ENCODE measurements around the gene PSME2. TPM values are rescaled to one million over a fixed set of nuclear protein-coding genes. Genes with fewer than 3 reads are reported as not detected.

PSME2 gene
- total RNA-seq, 1 experiment from 2014 or later: 126 TPM

- Histone ChIP-seq H3K14ac (ENCODE audit: insufficient read depth, low read length) (no peak overlapping the region), H3K4ac (ENCODE audit: low read depth, low read length) (no peak overlapping the region), H3K79me2 (ENCODE audit: insufficient read depth, low read length) (no peaks in the 10 kb centered on the region), H3K23ac (ENCODE audit: insufficient read length, low read depth, low read length) (no peak overlapping the region), H2BK120ac (ENCODE audit: low read depth, low read length, poor library complexity, severe bottlenecking) (no peak overlapping the region), H3K18ac (ENCODE audit: insufficient read length, low read depth, low read length) (no peak overlapping the region), H2BK20ac (ENCODE audit: low read depth, low read length, poor library complexity, severe bottlenecking) (no peak overlapping the region), H3K9me3 (ENCODE audit: control insufficient read depth, low read depth, low read length) (no peaks in the 10 kb centered on the region), H3K27ac (ENCODE audit: insufficient read length, low read depth, low read length) (no peak overlapping the region), H3K56ac (ENCODE audit: insufficient read length, low read depth, low read length) (no peak overlapping the region), H3K4me2 (ENCODE audit: insufficient read depth, insufficient read length, low read length) (no peak overlapping the region), H3T11ph (ENCODE audit: low read length) (no peak overlapping the region), H3K4me1 (ENCODE audit: insufficient read depth, low read length) (no peaks in the 10 kb centered on the region; the same call in 1 of the 2 replicates), H3K23me2 (ENCODE audit: insufficient read length, low read depth, low read length, poor library complexity, severe bottlenecking) (no peaks in the 10 kb centered on the region), H2AK5ac (ENCODE audit: insufficient read length, low read length) (no peak overlapping the region), H4K8ac (replicated peaks; ENCODE audit: insufficient read length, low read depth, low read length) (no peak overlapping the region), H4K20me1 (ENCODE audit: control insufficient read depth, insufficient read depth, insufficient read length) (no peaks in the 10 kb centered on the region), H3K27me3 (ENCODE audit: insufficient read depth, low read length) (no peaks in the 10 kb centered on the region), H2BK15ac (ENCODE audit: low read depth, low read length) (no peak overlapping the region), H3K79me1 (ENCODE audit: insufficient read depth, low read depth, low read length, poor library complexity, severe bottlenecking) (peaks cover 4% of the 10 kb centered on the region), H3K9ac (ENCODE audit: extremely low read depth, insufficient read length, low read length) (no peak overlapping the region), H2BK12ac (ENCODE audit: insufficient read length, low read depth, low read length) (no peak overlapping the region), H4K5ac (ENCODE audit: insufficient read length, low read depth, low read length) (no peak overlapping the region), H2BK5ac (ENCODE audit: insufficient read length, low read length) (no peak overlapping the region), H2AFZ (ENCODE audit: low read length) (no peak overlapping the region), H4K91ac (ENCODE audit: insufficient read length, low read depth, low read length) (no peak overlapping the region)
- H3K27ac Mint-ChIP-seq: no peak overlapping the region
- peaks cover 43 to 94% (median 79%) of the 10 kb centered on the region in 3 experiments for H3K36me3 Mint-ChIP-seq (ENCODE audit: insufficient read depth in 1 of 3, low read depth in 3 of 3)
- WGBS (ENCODE audit: extremely low coverage, insufficient read length, low lambda C conversion rate): no CpG with 5 or more reads among the region's 15 CpGs
- H3K4me1 Mint-ChIP-seq: peaks cover 5 to 10% of the 10 kb centered on the region in 2 experiments; a peak in 3 of 4 replicates
- no peak for TF ChIP-seq CTCF (conservative IDR thresholded peaks at IDR 0.05)
- H3K9me3 Mint-ChIP-seq: no peaks in the 10 kb centered on the region
- no peak for DNase-seq
- no peak overlapping the region for H3K4me3 Mint-ChIP-seq
- H3K27me3 Mint-ChIP-seq (ENCODE audit: low read depth): no peaks in the 10 kb centered on the region; the same call in 1 of the 2 replicates
Observed at GRCh38 chr14:24183014-24183481, 36.6 kb upstream of the PSME2 start.
